Inflammatory macrophage treated with lipopolysaccharide for 1 hour (primary cell): Measurements from ENCODE around the gene C19orf53.
A peak's percentile ranks its signal among the peaks of the same experiment; 100 is the strongest.

ENCODE experiments used
- DNase-seq, 2 donors: peaks; one replicate each; pipeline ENCODE4 v3.0.0-alpha.2; 2020 to 2022

C19orf53 gene

DNA sequence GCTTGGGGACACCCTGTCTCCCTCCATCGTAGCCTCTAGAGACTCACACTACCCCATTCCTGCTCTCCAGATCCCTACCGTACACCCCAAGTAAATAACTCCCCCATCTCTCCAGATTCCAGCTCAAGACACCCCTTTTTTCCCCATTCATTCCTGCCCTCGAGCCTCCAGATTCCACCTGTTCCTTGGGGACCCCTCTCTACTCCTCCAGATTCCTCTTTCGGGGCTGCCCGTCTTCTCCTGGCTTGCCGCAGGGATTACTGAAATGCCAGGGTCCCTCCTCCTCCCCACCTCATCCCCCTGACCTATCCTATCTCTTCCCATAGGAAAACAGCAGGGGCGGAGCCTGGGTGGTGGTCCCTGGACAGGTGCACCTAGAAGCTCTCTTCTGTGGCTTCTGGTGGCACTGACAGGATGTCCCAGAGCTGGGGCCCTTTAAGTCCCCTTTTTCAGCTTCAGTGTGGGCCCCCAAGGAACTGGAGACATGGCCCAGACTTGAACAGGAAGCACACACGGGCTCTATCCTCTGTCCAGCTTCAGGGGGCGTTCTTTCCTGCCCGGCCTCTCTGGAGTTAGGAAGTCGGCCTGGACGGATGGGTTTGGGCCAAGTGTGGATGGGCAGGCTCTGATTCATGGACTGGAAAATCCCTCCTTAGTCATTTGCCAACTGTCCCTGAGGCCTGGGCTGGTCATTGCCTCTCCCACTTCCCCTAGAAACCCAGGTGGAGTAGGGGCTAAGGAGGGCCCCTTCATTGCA lies 22.2 kb downstream of the C19orf53 start:
- peak; percentile 85 to 90 for DNase-seq

DNA sequence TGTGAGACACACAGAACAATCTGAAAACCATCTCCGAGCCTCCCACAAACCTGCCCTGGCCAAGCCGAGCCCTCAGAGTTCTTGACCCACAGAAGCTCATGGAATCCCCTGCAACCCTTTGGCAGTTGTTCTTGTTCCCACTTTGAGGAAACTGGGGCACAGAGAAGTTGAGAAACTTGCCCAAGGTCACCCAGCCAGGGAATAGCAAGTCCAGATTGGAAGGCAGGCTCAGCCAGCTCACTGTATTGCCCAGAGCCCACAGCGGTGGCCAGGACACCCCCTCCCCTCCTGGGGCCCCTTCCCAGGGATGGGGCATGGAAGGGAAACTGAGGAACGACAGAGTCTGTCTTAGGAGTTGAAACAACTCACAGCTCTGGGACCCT lies 22.8 kb downstream of the C19orf53 start:
- no peak for DNase-seq

DNA sequence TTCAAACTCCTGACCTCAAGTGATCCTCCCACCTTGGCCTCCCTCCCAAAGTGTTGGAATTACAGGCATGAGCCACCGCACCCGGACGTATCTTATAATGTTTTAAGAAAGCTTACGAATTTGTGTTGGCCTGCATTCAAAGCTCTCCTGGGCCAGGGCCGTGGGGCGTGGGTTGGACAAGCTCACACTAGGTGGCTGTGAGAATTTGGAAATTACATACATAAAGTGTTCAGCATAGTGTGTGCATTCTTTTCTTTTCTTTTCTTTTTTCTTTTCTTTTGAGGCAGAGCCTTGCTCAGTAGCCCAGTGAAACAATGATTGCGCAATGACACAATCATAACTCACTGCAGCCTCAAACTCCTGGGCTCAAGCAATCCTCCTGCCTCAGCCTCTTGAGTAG lies 23.6 kb downstream of the C19orf53 start:
- no peak for DNase-seq

DNA sequence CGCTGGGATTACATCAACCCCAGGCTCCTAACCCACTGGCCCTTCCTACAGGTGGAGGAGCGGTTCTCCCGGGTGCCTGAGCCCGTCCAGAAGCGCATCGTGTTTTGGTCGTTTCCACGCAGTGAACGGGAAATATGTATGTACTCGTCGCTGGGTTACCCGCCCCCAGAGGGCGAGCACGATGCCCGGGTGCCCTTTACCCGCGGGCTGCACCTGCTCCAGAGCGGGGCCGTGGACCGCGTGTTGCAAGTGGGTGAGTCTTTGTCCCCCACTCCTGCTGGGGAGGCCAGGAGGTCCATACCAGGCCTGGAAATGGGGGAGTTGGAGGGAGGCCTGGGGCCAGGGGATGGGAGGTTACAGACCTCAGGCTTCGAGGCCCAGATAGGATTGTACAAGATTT lies 25.4 kb downstream of the C19orf53 start:
- no peak for DNase-seq

DNA sequence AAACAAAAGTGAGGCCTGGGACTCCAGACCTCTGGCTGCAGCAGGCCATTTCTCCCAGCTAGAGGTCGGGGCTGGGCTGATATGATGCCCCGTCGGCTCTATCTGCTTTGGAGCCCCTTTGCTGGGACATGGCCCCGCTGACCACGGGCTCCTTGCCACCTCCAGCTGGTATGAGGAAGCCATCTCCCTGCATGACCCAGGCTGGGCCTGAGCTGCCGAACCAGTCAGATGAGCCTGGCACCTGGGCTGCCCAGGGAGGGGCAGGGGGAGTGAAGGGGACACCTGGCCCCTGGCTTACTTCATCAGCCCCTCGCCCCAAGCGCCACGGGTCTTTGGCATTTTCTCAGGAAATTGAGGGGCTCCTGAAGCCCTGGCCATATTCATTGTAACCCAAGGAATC lies 28.8 kb downstream of the C19orf53 start:
- DNase-seq, result no peak

DNA sequence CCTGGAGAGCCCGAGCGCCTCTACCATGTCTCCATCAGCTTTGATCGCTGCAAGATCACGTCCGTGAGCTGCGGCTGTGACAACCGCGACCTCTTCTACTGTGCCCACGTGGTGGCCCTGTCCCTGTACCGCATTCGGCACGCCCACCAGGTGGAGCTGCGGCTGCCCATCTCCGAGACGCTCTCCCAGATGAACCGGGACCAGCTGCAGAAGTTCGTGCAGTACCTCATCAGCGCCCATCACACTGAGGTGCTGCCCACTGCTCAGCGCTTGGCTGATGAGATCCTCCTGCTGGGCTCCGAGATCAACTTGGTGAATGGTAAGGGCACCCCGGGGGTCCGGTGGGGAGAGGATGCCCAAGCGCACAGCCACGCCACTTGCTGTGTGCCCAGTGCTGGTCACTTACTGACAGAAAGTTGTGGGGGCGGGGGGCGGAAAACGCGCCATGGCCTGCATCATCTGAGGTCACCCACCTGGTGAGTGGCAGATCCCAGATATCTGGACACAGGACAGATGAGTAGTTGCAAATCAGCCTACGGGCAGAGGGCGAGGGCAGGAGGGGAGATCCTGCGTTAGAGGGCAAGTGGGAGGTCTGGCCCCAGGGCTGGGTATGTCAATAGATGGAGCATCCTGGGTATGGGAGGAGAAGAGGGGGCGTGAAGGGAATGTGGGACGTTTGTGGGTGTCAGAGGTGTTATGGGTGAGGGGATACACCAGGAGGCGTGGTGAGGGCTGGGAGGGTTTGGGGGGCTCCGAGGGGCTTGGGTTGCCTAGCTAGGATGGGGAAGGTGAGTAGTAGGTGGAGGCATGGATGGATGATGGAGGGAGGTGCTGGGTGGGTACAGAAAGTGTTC lies 30.8 kb downstream of the C19orf53 start:
- DNase-seq, result no peak

DNA sequence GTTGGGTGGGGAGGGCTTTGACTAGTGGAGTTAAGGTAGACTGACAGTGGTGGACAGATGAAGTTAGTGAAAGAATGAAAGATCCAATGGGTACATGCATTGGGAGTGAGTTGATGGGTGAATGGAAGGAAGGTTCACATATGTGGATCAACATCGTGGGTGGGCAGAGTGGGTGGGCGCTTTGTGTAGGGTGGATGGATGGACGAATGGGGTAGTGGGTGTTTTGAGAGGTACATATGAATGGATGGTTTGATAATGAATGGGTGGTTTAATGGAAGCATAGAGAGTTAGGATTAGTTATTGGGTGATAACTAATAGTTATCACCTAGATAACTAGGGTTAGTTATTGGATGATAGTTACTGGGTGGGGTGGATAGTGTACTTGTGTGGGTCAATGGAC lies 32.5 kb downstream of the C19orf53 start:
- DNase-seq, result no peak

DNA sequence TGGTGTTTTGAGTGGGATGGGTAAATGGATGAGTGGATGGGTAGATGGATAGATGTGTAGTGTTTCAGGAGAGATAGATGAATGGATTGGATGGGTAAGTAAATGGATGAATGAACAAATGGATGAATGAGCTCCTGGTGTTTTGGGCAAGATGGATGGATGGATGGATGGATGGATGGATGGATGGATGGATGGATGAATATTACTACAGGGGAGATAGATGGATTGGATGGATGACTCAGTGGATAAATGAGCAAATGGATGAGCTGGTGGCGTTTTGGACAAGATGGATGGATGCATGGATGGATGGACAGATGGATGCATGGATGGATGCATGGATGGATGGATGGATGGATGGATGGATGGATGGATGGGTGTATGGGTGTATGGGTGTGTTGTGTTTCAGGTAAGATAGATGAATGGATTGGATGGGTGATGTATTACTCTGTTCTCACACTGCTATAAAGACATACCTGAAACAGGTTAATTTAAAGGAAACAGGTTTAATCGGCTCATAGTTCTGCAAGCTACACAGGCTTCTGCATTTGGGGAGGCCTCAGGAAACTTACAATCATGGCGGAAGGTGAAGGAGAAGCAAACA lies 33.3 kb downstream of the C19orf53 start:
- DNase-seq, result no peak

DNA sequence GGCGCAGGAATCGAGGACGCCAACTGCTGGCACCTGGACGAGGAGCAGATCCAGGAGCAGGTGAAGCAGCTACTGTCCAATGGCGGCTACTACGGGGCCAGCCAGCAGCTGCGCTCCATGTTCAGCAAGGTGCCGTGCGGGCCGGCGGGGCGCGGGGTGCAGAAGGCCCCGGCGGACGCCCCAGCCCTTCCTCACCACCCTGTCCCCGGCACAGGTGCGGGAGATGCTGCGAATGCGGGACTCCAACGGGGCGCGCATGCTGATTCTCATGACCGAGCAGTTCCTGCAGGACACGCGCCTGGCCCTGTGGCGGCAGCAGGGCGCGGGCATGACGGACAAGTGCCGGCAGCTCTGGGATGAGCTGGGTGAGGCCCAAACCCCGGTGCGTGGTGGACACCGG lies 34.6 kb downstream of the C19orf53 start:
- DNase-seq, result no peak

DNA sequence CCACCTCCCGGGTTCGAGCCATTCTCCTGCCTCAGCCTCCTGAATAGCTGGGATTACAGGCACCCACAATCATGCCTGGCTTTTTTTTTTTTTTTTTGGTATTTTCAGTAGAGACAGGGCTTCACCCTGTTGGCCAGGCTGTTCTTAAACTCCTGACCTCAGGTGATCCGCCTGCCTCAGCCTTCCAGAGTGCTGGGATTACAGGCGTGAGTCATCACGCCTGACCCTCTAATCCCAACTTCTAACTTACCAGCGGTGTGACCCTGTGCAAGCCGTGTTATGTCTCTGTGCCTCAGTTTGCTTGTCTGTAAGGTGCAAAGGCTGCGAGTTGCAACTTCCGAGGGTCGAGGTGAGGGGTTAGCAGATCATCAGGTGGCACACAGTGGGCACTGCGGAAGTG lies 38.3 kb downstream of the C19orf53 start:
- DNase-seq, result no peak

DNA sequence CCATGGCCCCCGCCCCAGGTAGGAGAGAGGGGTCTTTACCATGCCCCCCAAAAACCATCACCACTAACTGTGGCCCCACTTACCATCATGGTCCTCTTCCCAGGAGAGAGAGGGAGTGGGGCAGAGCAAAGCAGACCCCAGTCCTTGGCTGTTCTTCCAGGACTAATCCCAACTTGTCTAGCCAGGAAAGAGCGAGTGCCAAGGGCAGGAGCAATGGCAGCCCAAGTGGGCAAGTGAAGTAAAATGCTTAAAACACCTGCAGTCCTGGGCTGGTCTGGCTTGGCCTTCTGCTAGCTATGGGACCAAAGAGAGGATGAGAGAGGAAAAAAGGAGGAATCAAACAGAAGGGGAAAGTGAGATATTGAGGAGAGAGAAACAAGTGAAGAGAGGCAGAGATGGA lies 38.9 kb downstream of the C19orf53 start:
- no peak for DNase-seq

DNA sequence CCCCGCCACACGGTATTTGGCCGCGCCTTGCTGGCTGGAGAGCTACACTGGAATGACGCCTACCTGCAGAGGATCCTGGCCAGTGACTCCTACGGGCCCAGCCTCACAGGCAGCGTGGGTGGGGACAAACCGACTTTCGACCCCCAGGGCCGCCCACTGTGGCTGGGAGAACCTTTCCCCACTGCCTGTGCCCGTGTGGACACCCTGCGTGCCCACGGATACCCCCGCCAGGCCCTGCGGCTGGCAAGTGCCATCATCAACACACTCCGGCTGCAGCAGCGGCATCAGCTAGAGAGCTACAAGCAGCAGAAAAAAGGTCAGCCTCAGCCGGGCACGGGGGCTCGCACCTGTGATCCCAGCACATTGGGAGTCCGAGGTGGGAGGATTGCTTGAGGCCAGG lies 40.3 kb downstream of the C19orf53 start:
- no peak for DNase-seq

DNA sequence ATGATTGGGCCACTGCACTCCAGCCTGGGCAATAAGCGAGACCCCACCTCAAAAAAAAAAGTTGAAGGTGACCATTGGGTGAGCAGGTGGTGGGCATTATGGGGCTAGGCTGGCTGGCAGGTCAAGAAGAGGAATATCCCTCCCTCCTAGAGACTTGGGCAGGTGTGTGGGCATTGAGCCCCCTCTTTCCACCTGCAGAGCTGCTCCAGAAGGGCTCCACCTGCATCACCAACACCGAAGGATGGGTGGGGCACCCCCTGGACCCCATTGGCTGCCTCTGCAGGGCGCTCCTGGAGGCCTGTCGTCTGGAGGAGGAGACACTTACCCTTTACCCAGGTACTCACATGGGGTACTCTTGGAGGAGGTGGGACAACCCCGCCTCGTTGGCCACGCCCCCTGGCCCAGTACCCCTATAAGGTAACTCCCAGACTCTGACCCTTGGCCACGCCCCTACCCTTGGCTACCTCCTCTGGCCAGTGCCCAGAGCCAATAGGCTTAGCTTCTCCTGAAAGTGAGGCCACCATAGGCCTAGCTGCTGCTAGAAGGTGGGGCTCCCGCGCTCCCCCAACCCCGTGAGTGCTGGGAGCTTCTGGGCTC lies 42.9 kb downstream of the C19orf53 start:
- no peak for DNase-seq

DNA sequence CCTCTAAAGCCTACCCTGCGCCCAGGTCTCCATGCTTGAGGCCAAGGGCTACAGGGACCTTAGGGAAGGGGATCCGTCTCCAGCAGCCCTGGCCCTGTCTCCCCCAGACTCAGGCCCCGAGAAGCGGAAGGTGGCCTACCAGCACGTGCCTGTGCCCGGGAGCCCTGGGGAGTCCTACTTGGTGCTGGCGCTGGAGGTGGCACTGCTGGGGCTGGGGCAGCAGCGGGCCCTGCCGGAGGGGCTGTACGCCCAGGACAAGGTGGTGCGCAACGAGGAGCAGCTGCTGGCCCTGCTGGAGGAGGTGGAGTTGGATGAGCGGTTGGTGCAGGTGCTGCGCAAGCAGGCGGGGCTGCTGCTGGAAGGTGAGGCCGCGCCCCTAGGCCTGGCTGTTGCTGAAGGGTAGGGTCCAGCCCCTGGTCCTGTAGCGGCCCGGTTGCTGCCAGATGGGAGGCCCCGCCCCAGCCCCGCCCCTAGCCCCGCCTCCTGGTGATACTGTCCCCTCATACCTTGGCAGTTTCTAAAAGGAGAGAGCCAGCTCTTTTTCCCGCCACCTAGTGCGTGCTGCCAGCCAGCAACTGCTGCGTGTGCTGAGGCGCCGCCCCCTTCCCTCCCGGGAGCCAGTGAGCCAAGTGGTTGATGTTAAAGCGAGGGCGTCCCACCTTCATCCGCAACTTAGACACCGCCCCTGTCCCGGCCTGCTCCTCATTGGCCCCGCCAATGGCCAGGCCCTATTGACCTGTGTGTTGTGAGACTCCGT lies 43.5 kb downstream of the C19orf53 start:
- DNase-seq, result no peak

DNA sequence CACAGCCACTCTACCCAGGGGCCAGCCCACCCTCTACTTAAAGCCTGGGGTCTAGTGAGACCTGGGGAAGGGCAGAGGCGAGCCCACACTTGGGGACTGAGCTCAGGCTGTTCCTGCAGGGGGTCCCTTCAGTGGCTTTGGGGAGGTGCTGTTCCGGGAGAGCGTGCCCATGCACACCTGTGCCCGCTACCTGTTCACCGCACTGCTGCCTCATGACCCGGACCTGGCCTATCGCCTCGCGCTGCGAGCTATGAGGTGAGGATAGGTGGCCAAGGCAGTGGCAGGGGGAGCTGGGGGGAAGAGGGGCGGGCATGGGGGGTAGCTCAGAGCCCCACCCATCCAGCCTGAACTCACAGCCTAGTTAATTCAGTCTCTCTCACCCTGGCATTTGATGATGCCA lies 45.0 kb downstream of the C19orf53 start:
- no peak for DNase-seq

DNA sequence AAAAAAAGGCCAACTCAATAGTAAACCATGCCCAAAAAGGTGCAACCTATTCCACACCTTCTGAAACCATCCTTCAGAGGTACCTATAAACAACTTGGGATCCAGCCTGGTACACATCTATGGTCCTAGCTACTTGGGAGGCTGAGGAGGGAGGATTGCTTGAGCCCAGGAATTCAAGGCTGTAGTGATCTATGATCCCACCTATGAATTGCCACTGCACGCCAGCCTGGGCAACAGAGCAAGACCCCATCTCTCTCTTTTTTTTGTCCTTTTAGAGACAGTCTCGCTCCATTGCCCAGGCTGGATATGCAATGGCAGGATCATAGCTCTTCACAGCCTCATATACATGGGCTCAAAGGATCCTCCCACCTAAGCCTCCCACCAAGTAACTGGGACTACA lies 47.0 kb downstream of the C19orf53 start:
- no peak for DNase-seq

DNA sequence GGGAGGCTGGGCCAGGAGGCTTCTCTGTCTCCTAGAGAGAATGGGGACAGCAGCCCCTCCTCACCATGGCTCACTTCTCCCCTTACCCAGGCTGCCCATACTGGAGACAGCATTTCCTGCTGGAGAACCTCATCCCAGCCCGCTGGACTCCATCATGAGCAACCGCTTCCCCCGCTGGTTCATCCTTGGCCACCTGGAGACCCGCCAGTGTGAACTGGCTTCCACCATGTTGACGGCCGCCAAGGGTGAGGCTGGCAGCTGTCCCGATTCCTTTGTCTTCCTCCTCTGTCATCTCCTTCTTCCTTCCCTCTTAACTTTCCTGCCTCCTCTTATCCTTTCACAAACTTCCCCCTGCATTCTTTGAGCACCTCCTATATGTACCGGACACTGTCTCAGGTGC lies 49.0 kb downstream of the C19orf53 start:
- DNase-seq, result no peak

DNA sequence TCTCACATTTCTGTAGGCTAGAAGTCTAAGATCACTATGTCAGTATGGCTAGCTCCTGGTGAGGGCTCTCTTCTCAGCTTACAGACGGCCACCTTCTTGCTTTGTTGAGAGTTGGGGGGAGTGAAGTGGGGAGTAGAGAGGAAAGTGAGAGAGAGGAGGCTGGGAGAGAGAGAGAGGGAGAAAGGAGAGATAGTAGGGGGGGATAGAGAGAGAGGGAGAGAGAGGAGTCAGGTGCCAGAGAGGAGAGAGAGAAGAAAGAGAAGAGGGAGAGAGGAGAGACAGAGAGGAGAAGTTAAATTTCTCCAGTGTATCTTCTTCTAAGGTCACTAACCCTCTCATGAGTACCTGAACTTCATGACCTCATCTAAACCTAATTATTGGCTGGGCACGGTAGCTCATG lies 49.6 kb downstream of the C19orf53 start:
- no peak for DNase-seq

DNA sequence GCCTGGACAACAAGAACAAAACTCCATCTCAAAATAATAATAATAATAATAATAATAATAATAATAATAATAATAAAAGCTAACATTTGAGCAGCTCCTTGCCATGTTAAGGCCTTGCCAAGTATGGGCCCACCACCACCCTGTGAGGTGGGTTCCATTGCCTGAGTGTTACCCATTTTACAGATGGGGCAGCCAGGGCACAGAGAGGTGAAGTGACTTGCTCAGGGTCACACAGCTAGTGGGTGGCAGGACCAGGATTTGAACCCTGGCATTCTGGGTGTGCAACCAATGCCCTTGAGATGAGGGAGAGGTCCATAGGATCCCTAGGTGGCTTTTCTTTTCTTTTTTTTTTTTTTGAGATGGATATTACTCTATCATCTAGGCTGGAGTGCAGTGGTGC lies 50.4 kb downstream of the C19orf53 start:
- no peak for DNase-seq

DNA sequence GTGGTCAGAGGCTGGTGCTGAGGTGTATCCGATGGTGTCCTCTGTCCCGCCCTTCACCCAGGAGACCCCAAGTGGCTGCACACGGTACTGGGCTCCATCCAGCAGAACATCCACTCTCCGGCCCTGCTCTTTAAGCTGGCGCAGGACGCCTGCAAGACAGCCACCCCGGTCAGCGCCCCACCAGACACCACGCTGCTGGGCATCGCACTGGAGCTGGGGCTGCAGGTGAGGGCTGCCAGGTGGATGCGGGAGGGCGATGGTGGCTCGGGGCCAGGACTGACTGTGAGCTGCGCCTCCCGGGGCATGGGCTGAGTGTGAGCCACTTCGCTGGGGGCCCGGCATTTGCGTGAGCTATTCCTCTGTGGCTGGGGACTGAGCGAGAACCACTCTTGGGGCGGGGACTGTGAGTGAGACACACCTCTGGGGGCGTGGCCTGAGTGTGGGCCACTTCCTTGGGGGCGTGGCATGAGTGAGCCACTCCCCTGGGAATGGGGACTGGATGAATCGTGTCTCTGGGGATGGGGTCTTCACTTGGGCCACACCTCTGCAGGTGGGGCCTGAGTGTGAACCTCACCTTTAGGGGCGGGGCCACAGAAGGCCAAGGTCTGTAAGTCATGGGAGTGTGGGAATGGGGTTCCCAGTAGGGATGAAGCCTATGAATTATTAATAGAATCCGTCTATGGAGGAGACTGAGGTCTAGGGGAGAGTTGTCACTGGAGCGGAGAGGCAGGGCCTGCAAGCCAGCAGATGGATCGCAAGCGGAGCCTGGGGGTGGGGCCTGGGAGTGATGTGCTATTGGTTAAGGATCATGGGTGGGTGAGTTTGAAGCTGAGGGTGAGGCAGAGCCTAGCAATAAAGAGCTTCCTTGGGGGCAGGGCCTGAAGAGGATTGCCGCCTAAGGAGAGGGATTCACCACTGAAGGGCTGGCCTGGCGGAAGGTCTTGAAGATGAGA lies 51.5 kb downstream of the C19orf53 start:
- DNase-seq, result no peak

DNA sequence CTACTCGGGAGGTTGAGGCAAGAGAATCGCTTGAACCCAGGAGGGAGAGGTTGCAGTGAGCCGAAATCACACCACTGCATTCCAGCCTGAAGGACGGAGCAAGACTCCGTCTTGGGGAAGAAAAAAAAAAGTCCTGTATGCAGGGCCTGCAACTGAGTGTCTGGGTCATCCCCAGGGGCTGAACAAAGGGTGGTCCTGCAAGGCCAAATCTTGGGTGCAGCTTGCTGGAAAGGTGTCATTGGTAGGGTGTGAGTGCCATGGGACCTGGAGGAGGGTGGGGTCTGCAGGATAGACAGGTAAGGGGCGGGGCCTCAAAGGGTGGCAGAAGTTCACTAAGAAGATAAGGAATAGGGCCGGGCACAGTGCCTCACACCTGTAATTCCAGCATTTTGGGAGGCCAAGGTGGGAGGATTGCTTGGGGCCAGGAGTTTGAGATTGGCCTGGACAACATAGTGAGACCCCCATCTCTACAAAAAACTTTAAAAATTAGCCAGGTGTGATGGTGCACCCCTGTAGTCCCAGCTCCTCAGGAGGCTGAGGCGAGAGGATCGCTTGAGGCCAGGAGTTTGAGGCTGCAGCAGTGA lies 52.5 kb downstream of the C19orf53 start:
- DNase-seq, result no peak
